LNCaP clone FGC (cell line): Measurements from ENCODE around the gene CHD5.

Experiments used
- DNase-seq: peaks from one replicate; pipeline ENCODE4 v3.0.0-alpha.2; 2011; ENCODE audit warnings: low read depth
- H3K4me3 ChIP-seq: 2 replicates; pipeline ENCODE4 v1.5.1; 2011; ENCODE audit warnings: mild to moderate bottlenecking, low read depth, low read length, control low read depth
- CTCF ChIP-seq: IDR thresholded peaks from 2 replicates; pipeline ENCODE4 v1.5.1; 2012; ENCODE audit warnings: mild to moderate bottlenecking; ENCODE audit not compliant: control insufficient read depth, insufficient read depth; ENCODE audit errors: extremely low read depth

Gene CHD5

GRCh38 chr1:6124341-6124740, 55.8 kb downstream of the CHD5 start:
- H3K4me3 ChIP-seq: no peak overlapping the region
- TF ChIP-seq CTCF: no peak
- no peak for DNase-seq

- TF ChIP-seq CTCF: no peak
- no peak for DNase-seq
- H3K4me3 ChIP-seq: no peak overlapping the region
Observed at GRCh38 chr1:6123816-6124215, 56.3 kb downstream of the CHD5 start.

- no peak for TF ChIP-seq CTCF
- H3K4me3 ChIP-seq: no peak overlapping the region
- DNase-seq: no peak
Observed at GRCh38 chr1:6123083-6123482, 57.0 kb downstream of the CHD5 start.

- no peak for TF ChIP-seq CTCF
- no peak overlapping the region for H3K4me3 ChIP-seq
Observed at GRCh38 chr1:6121651-6122370, 58.3 kb downstream of the CHD5 start.

GRCh38 chr1:6121021-6121421, 59.1 kb downstream of the CHD5 start:
- TF ChIP-seq CTCF: no peak
- no peak for DNase-seq
- no peak overlapping the region for H3K4me3 ChIP-seq

More at GRCh38 chr1:6121651-6122370, 58.3 kb downstream of the CHD5 start:
- DNase-seq: no peak

- TF ChIP-seq CTCF: no peak
- H3K4me3 ChIP-seq: no peak overlapping the region
- no peak for DNase-seq
Observed at GRCh38 chr1:6118415-6118814, 61.7 kb downstream of the CHD5 start.

- no peak for DNase-seq
- no peak for TF ChIP-seq CTCF
- no peak overlapping the region for H3K4me3 ChIP-seq
Observed at GRCh38 chr1:6117624-6118023, 62.5 kb downstream of the CHD5 start.
